IMR-90 (cell line): ENCODE data around the gene RARB. TPM values are rescaled to one million over a fixed set of nuclear protein-coding genes. Genes with fewer than 3 reads are reported as not detected.

Experiments used
- ATAC-seq: fragments of 200-7000 bp; cut with Tn5 transposase; 2 replicates; pipeline ENCODE4 v1.9.1; 2020; ENCODE audit warnings: low read depth, mild to moderate bottlenecking, moderate library complexity
- BruUV-seq: library from RNA; stranded (reverse); fragments of 400-500 nt; replicated peaks from 2 replicates; lab custom pipeline; 2021; lab: Mats Ljungman, UMichigan
- CTCF ChIA-PET: fragments of 300-600 bp; formaldehyde crosslinking; extraction: SDS; loops from one replicate; lab custom pipeline; 2021; ENCODE audit warnings: antibody characterized with exemption; lab: Yijun Ruan, JAX
- POLR2A ChIA-PET: fragments of 300-600 bp; sonication (Branson Sonifier 250); formaldehyde crosslinking; loops from one replicate; lab custom pipeline; 2022; ENCODE audit warnings: antibody characterized with exemption; ENCODE audit not compliant: unreplicated experiment; lab: Charles Lee
- DNase-seq: peaks from one replicate; pipeline ENCODE4 v3.0.0; 2013
- H2AFZ ChIP-seq: replicated peaks from 2 replicates; pipeline ENCODE3; 2013; ENCODE audit warnings: low read length, mild to moderate bottlenecking; ENCODE audit not compliant: poor library complexity
- H2AK5ac ChIP-seq: 2 replicates; pipeline ENCODE4 v1.6.1; 2013; ENCODE audit warnings: low read depth, low read length, inconsistent platforms
- H2AK9ac ChIP-seq: replicated peaks from 2 replicates; pipeline ENCODE3; 2013; ENCODE audit warnings: mild to moderate bottlenecking, low read depth, low read length, moderate library complexity; ENCODE audit not compliant: poor library complexity
- H2BK120ac ChIP-seq: 2 replicates; pipeline ENCODE4 v1.6.1; 2013; ENCODE audit warnings: low read depth, low read length, inconsistent platforms
- H2BK15ac ChIP-seq: 3 replicates; pipeline ENCODE4 v1.6.1; 2013; ENCODE audit warnings: low read depth, low read length, inconsistent platforms
- H2BK20ac ChIP-seq: 2 replicates; pipeline ENCODE4 v1.6.1; 2013; ENCODE audit warnings: low read depth, mild to moderate bottlenecking, inconsistent platforms, low read length, moderate library complexity
- H2BK5ac ChIP-seq: 2 replicates; pipeline ENCODE4 v1.6.1; 2013; ENCODE audit warnings: mild to moderate bottlenecking, low read depth, low read length, inconsistent platforms; ENCODE audit not compliant: poor library complexity, severe bottlenecking
- H3K14ac ChIP-seq: replicated peaks from 2 replicates; pipeline ENCODE4 v1.6.1; 2013; ENCODE audit warnings: low read depth, low read length, inconsistent platforms
- H3K18ac ChIP-seq: 2 replicates; pipeline ENCODE4 v1.6.1; 2013; ENCODE audit warnings: low read depth, low read length, control low read depth
- H3K23ac ChIP-seq: 2 replicates; pipeline ENCODE4 v1.6.1; 2013; ENCODE audit warnings: low read depth, low read length, inconsistent platforms
- H3K27ac ChIP-seq: 2 replicates; pipeline ENCODE4 v1.5.1; 2013; ENCODE audit warnings: mild to moderate bottlenecking, control low read depth, low read length; ENCODE audit not compliant: insufficient read depth
- H3K27me3 ChIP-seq: 2 replicates; pipeline ENCODE4 v1.6.1; 2013; ENCODE audit warnings: low read length; ENCODE audit not compliant: control insufficient read depth, insufficient read depth
- H3K36me3 ChIP-seq: 2 replicates; pipeline ENCODE4 v1.6.1; 2013; ENCODE audit warnings: low read length, mixed read lengths; ENCODE audit not compliant: control insufficient read depth, insufficient read depth
- H3K4ac ChIP-seq: 2 replicates; pipeline ENCODE4 v1.6.1; 2013; ENCODE audit warnings: low read depth, low read length, inconsistent platforms
- H3K4me1 ChIP-seq: 2 replicates; pipeline ENCODE4 v1.6.1; 2013; ENCODE audit warnings: low read length, mixed read lengths; ENCODE audit not compliant: control insufficient read depth, insufficient read depth
- H3K4me2 ChIP-seq: 2 replicates; pipeline ENCODE4 v1.6.1; 2013; ENCODE audit warnings: low read depth, mild to moderate bottlenecking, control low read depth, low read length, moderate library complexity
- H3K4me3 ChIP-seq: 2 replicates; pipeline ENCODE4 v1.5.1; 2013; ENCODE audit warnings: low read depth, mild to moderate bottlenecking, control low read depth, low read length, moderate library complexity; ENCODE audit not compliant: insufficient read depth
- H3K56ac ChIP-seq: 2 replicates; pipeline ENCODE4 v1.6.1; 2013; ENCODE audit warnings: low read length, inconsistent platforms; ENCODE audit not compliant: insufficient read depth; ENCODE audit errors: extremely low read depth
- H3K79me1 ChIP-seq, 2 experiments: 2 replicates each; pipeline ENCODE4 v1.6.1; 2013; ENCODE audit warnings: low read length in 2 of 2, inconsistent platforms in 1 of 2, low read depth in 1 of 2
- H3K9ac ChIP-seq: 2 replicates; pipeline ENCODE4 v1.6.1; 2013; ENCODE audit warnings: low read depth, low read length, control low read depth
- H3K9me1 ChIP-seq: 2 replicates; pipeline ENCODE4 v1.6.1; 2013; ENCODE audit warnings: low read length, inconsistent platforms; ENCODE audit not compliant: insufficient read depth
- H3K9me3 ChIP-seq: 2 replicates; pipeline ENCODE4 v1.6.1; 2013; ENCODE audit warnings: low read length; ENCODE audit not compliant: control insufficient read depth, insufficient read depth
- H4K20me1 ChIP-seq: 2 replicates; pipeline ENCODE4 v1.6.1; 2013; ENCODE audit warnings: low read length, inconsistent platforms; ENCODE audit not compliant: insufficient read depth
- H4K5ac ChIP-seq: 2 replicates; pipeline ENCODE4 v1.6.1; 2013; ENCODE audit warnings: mild to moderate bottlenecking, low read depth, low read length, control low read depth
- H4K8ac ChIP-seq, 2 experiments: 2 replicates each; pipeline ENCODE4 v1.6.1; 2013; ENCODE audit warnings: low read depth in 2 of 2, low read length in 2 of 2, control low read depth in 1 of 2, inconsistent platforms in 1 of 2
- H4K91ac ChIP-seq: 2 replicates; pipeline ENCODE4 v1.6.1; 2013; ENCODE audit warnings: low read depth, low read length, inconsistent platforms; ENCODE audit not compliant: insufficient read depth
- BHLHE40 ChIP-seq: fragments of 150-350 bp; IDR thresholded peaks from 2 replicates; pipeline ENCODE4 v1.6.1; 2016; ENCODE audit warnings: mild to moderate bottlenecking, low read depth, low read length
- CEBPB ChIP-seq: IDR thresholded peaks from 2 replicates; pipeline ENCODE4 v1.6.1; 2012; ENCODE audit warnings: low read depth, low read length, improper control_type of control experiment
- CHD1 ChIP-seq: IDR thresholded peaks from 2 replicates; pipeline ENCODE4 v1.6.1; 2012; ENCODE audit warnings: low read depth, low read length, improper control_type of control experiment
- CTCF ChIP-seq: conservative IDR thresholded peaks from 2 replicates; pipeline ENCODE4 v1.5.1; 2012; ENCODE audit warnings: mild to moderate bottlenecking, low read depth, low read length, improper control_type of control experiment
- FOS ChIP-seq: fragments of 150-350 bp; IDR thresholded peaks from 2 replicates; pipeline ENCODE4 v1.6.1; 2016; ENCODE audit warnings: low read depth, low read length
- MAFK ChIP-seq: IDR thresholded peaks from 2 replicates; pipeline ENCODE4 v1.6.1; 2012; ENCODE audit warnings: low read depth, low read length, improper control_type of control experiment
- MAZ ChIP-seq: IDR thresholded peaks from 2 replicates; pipeline ENCODE4 v1.6.1; 2012; ENCODE audit warnings: low read depth, mild to moderate bottlenecking, low read length, improper control_type of control experiment, moderate library complexity, borderline replicate concordance
- MXI1 ChIP-seq: IDR thresholded peaks from 2 replicates; pipeline ENCODE4 v1.6.1; 2012; ENCODE audit warnings: low read depth, mild to moderate bottlenecking, low read length, moderate library complexity, borderline replicate concordance
- NFE2L2 ChIP-seq: fragments of 150-350 bp; IDR thresholded peaks from 2 replicates; pipeline ENCODE4 v1.6.1; 2016; ENCODE audit warnings: low read depth, mild to moderate bottlenecking, low read length
- POLR2A ChIP-seq: IDR thresholded peaks from 2 replicates; pipeline ENCODE4 v1.6.1; 2012; ENCODE audit warnings: mild to moderate bottlenecking, low read depth, low read length
- RAD21 ChIP-seq: IDR thresholded peaks from 2 replicates; pipeline ENCODE4 v1.6.1; 2012; ENCODE audit warnings: low read length, improper control_type of control experiment
- RCOR1 ChIP-seq: IDR thresholded peaks from 2 replicates; pipeline ENCODE4 v1.6.1; 2012; ENCODE audit warnings: mild to moderate bottlenecking, low read length, improper control_type of control experiment; ENCODE audit not compliant: insufficient replicate concordance
- RFX5 ChIP-seq: IDR thresholded peaks from 2 replicates; pipeline ENCODE4 v1.8.0; 2012; ENCODE audit warnings: low read depth, mild to moderate bottlenecking, low read length, moderate library complexity
- SMC3 ChIP-seq: fragments of 150-350 bp; IDR thresholded peaks from 2 replicates; pipeline ENCODE4 v1.6.1; 2016; ENCODE audit warnings: low read depth, mild to moderate bottlenecking, antibody characterized with exemption, low read length, moderate library complexity
- WGBS, 2 experiments: methylation state at CpG; one replicate each; pipeline versions ENCODE4 v1.1.5 to v1.1.7; 2013; ENCODE audit warnings: missing lambda C conversion rate in 2 of 2; ENCODE audit not compliant: insufficient read length in 1 of 2; ENCODE audit errors: extremely low coverage in 2 of 2; 5-methylcytosine and 5-hydroxymethylcytosine counted together
- dilution Hi-C: fragments of 300-500 bp; cut with HindIII; formaldehyde crosslinking; loops from one replicate; pipeline ENCODE4 v1.14.3; 2018; ENCODE audit warnings: low sequenced_read_pairs; ENCODE audit not compliant: unreplicated experiment
- in situ Hi-C: fragments of 300-500 bp; cut with MboI; formaldehyde crosslinking; loops from 3 replicates; pipeline ENCODE4 v1.14.3; 2019; ENCODE audit warnings: low sequenced_read_pairs, inconsistent platforms, mixed read lengths
- intact Hi-C: fragments of 100-400 bp; cut with micrococcal nuclease; formaldehyde crosslinking; loops from 2 replicates; pipeline ENCODE4 v1.10.0; 2022
- polyA plus RNA-seq, 3 experiments: library from polyadenylated mRNA; depleted of rRNA; stranded (reverse); fragments of >200 nt; gene quantifications; 2 replicates each; pipeline ENCODE4 v1.2.3, GENCODE V29; 2012; ENCODE audit warnings: low replicate concordance in 1 of 3
- total RNA-seq: library from RNA; depleted of rRNA; stranded (reverse); fragments of >200 nt; gene quantifications from 2 replicates; pipeline ENCODE4 v1.2.3, GENCODE V29; 2012
- TF ChIP-seq, protein P1 (sequence below): fragments of 150-350 bp; IDR thresholded peaks from 2 replicates; pipeline ENCODE4 v1.6.1; 2016; ENCODE audit warnings: low read depth, mild to moderate bottlenecking, low read length, moderate library complexity, borderline replicate concordance
- TF ChIP-seq, protein P2 (sequence below): fragments of 150-350 bp; IDR thresholded peaks from 2 replicates; pipeline ENCODE4 v1.6.1; 2017; ENCODE audit warnings: mild to moderate bottlenecking, antibody characterized with exemption, low read length, low read depth

Gene RARB
- total and polyA plus RNA-seq, 2 of the 4 experiments (the other 2 are of a cell fraction), result 0.53 to 1.4 TPM

DNA sequence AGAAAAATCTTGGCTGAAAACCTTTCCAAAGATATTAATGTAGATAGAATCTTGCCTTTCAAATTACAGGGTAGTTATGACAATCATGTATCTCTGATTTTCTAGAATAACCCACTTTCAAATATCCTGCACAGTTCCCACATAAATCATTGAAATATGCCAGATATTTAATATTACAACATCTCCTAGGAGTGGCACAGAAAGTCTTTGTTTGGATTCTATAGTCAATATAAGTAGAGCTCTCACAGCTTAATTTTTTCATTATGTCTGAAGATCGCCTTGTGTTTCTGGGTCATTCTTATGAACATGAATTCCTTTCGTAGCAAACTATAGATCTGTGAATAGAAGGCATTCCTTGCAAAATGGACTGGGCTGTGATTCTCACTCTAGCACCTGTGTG lies 5.0 kb downstream of the RARB start:
- TF ChIP-seq SMC3 (no peak), CHD1 (no peak), CTCF (no peak), RCOR1 (no peak), MXI1 (no peak), RAD21 (no peak), MAFK (no peak), MAZ (no peak), RFX5 (no peak), NFE2L2 (no peak), BHLHE40 (no peak), POLR2A (no peak), CEBPB (no peak), FOS (no peak)
- TF ChIP-seq, protein P1, sequence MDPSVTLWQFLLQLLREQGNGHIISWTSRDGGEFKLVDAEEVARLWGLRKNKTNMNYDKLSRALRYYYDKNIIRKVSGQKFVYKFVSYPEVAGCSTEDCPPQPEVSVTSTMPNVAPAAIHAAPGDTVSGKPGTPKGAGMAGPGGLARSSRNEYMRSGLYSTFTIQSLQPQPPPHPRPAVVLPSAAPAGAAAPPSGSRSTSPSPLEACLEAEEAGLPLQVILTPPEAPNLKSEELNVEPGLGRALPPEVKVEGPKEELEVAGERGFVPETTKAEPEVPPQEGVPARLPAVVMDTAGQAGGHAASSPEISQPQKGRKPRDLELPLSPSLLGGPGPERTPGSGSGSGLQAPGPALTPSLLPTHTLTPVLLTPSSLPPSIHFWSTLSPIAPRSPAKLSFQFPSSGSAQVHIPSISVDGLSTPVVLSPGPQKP, result no peak
- TF ChIP-seq, protein P2, sequence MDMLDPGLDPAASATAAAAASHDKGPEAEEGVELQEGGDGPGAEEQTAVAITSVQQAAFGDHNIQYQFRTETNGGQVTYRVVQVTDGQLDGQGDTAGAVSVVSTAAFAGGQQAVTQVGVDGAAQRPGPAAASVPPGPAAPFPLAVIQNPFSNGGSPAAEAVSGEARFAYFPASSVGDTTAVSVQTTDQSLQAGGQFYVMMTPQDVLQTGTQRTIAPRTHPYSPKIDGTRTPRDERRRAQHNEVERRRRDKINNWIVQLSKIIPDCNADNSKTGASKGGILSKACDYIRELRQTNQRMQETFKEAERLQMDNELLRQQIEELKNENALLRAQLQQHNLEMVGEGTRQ, result no peak
- H3K36me3 ChIP-seq, result no peaks in the 10 kb centered on the region
- no peaks in the 10 kb centered on the region for H3K9me1 ChIP-seq
- H3K27ac ChIP-seq, result no peak overlapping the region
- H4K8ac ChIP-seq, result no peak overlapping the region
- peaks cover 15% of the 10 kb centered on the region for H3K27me3 ChIP-seq
- no peak overlapping the region for H4K5ac ChIP-seq
- H3K14ac ChIP-seq, result no peak overlapping the region
- H3K4me1 ChIP-seq, result no peaks in the 10 kb centered on the region
- H3K4me2 ChIP-seq, result no peak overlapping the region
- H3K79me1 ChIP-seq, result no peaks in the 10 kb centered on the region
- H3K4me3 ChIP-seq, result no peak overlapping the region
- no peak overlapping the region for H2BK20ac ChIP-seq
- H2BK120ac ChIP-seq, result no peak overlapping the region
- no peak overlapping the region for H3K23ac ChIP-seq
- H2AK5ac ChIP-seq, result no peak overlapping the region
- no TSS peak for BruUV-seq
- no peak overlapping the region for H2BK15ac ChIP-seq
- dilution Hi-C loops (no loop called here), intact Hi-C loops (no loop called here), in situ Hi-C loops (no loop called here)
- H4K91ac ChIP-seq, result no peak overlapping the region
- CTCF ChIA-PET, result interaction anchor here (0.8 kb wide), 1 partner anchor 16 kb away, joined by 3 read pairs; no protein-coding TSS in a partner anchor
- H3K9me3 ChIP-seq, result no peaks in the 10 kb centered on the region
- no peak for DNase-seq
- H3K9ac ChIP-seq, result no peak overlapping the region
- H3K4ac ChIP-seq, result no peak overlapping the region
- no peak overlapping the region for H2BK5ac ChIP-seq
- H2AK9ac ChIP-seq, result no peak overlapping the region
- no peak overlapping the region for H3K56ac ChIP-seq
- ATAC-seq, result no peak
- POLR2A ChIA-PET, result no interaction called here
- H4K20me1 ChIP-seq, result no peaks in the 10 kb centered on the region
- H2AFZ ChIP-seq, result no peak overlapping the region
- no CpG with 5 or more reads among the region's 2 CpGs for WGBS, 2 experiments
- H3K18ac ChIP-seq, result no peak overlapping the region
